Astrocyte (in vitro differentiated cells and primary cell): ENCODE measurements around the gene UBE2E2. TPM values are rescaled to one million over a fixed set of nuclear protein-coding genes. Genes with fewer than 3 reads are reported as not detected.

Source experiments
- DNase-seq: peaks from one replicate; pipeline ENCODE4 v3.0.0-alpha.2; 2010; ENCODE audit warnings: low read depth
- FAIRE-seq: peaks from 2 replicates; lab custom pipeline; 2011; peaks lifted over from hg19 to GRCh38; lab: Jason Lieb, UNC
- H2AFZ ChIP-seq: 2 replicates; pipeline ENCODE4 v1.6.0; 2012; ENCODE audit warnings: low read depth, low read length, inconsistent platforms
- H3K27ac ChIP-seq: 2 replicates; pipeline ENCODE4 v1.5.1; 2011; ENCODE audit warnings: low read depth, low read length, inconsistent platforms
- H3K27me3 ChIP-seq: 2 replicates; pipeline ENCODE4 v1.6.0; 2011; ENCODE audit warnings: low read length, inconsistent platforms; ENCODE audit not compliant: insufficient read depth
- H3K36me3 ChIP-seq: 2 replicates; pipeline ENCODE4 v1.5.1; 2011; ENCODE audit warnings: low read length, inconsistent platforms; ENCODE audit not compliant: insufficient read depth
- H3K4me1 ChIP-seq: 2 replicates; pipeline ENCODE4 v1.5.1; 2011; ENCODE audit warnings: low read length, inconsistent platforms; ENCODE audit not compliant: insufficient read depth
- H3K4me2 ChIP-seq: 2 replicates; pipeline ENCODE4 v1.6.0; 2012; ENCODE audit warnings: low read length, inconsistent platforms
- H3K4me3 ChIP-seq: 2 replicates; pipeline ENCODE4 v1.5.1; 2011; ENCODE audit warnings: low read depth, mild to moderate bottlenecking, low read length, inconsistent platforms; ENCODE audit not compliant: insufficient read depth
- H3K79me2 ChIP-seq: 2 replicates; pipeline ENCODE4 v1.6.0; 2012; ENCODE audit warnings: mild to moderate bottlenecking, low read length, inconsistent platforms; ENCODE audit not compliant: insufficient read depth
- H3K9ac ChIP-seq: 2 replicates; pipeline ENCODE4 v1.6.0; 2012; ENCODE audit warnings: mild to moderate bottlenecking, low read length, inconsistent platforms
- H3K9me3 ChIP-seq: 2 replicates; pipeline ENCODE4 v1.5.1; 2012; ENCODE audit warnings: low read depth, mild to moderate bottlenecking, low read length, inconsistent platforms; ENCODE audit not compliant: insufficient read depth
- H4K20me1 ChIP-seq: 2 replicates; pipeline ENCODE4 v1.6.0; 2012; ENCODE audit warnings: low read length, inconsistent platforms; ENCODE audit not compliant: insufficient read depth
- H3K27ac Mint-ChIP-seq: one replicate; pipeline ENCODE4 v1.8.0; 2021; ENCODE audit warnings: mild to moderate bottlenecking, mixed read lengths; ENCODE audit not compliant: unreplicated experiment
- H3K27me3 Mint-ChIP-seq: one replicate; pipeline ENCODE4 v1.8.0; 2021; ENCODE audit warnings: low read depth, mixed read lengths; ENCODE audit not compliant: unreplicated experiment
- H3K36me3 Mint-ChIP-seq: one replicate; pipeline ENCODE4 v1.8.0; 2021; ENCODE audit warnings: low read depth, mixed read lengths; ENCODE audit not compliant: unreplicated experiment
- H3K4me1 Mint-ChIP-seq: one replicate; pipeline ENCODE4 v1.8.0; 2021; ENCODE audit warnings: low read depth, mixed read lengths; ENCODE audit not compliant: unreplicated experiment
- H3K4me3 Mint-ChIP-seq: one replicate; pipeline ENCODE4 v1.8.0; 2021; ENCODE audit warnings: mild to moderate bottlenecking, moderate library complexity, mixed read lengths; ENCODE audit not compliant: unreplicated experiment
- H3K9me3 Mint-ChIP-seq: one replicate; pipeline ENCODE4 v1.8.0; 2021; ENCODE audit warnings: mild to moderate bottlenecking, mixed read lengths; ENCODE audit not compliant: unreplicated experiment
- EZH2 ChIP-seq: IDR thresholded peaks from 2 replicates; pipeline ENCODE4 v1.6.1; 2012; ENCODE audit warnings: mild to moderate bottlenecking, low read length, inconsistent platforms; ENCODE audit not compliant: insufficient read depth
- total RNA-seq: library from RNA; stranded (reverse); gene quantifications from 2 replicates; pipeline ENCODE4 v1.2.1, GENCODE V29; 2021
- TF ChIP-seq, protein P1 (sequence below): IDR thresholded peaks from 2 replicates; pipeline ENCODE4 v1.5.1; 2011; ENCODE audit warnings: low read depth, mild to moderate bottlenecking, inconsistent platforms, low read length, moderate library complexity; ENCODE audit not compliant: insufficient read depth

UBE2E2 gene
- total RNA-seq, 1 donor from 2014 or later: 89.8 TPM

DNA sequence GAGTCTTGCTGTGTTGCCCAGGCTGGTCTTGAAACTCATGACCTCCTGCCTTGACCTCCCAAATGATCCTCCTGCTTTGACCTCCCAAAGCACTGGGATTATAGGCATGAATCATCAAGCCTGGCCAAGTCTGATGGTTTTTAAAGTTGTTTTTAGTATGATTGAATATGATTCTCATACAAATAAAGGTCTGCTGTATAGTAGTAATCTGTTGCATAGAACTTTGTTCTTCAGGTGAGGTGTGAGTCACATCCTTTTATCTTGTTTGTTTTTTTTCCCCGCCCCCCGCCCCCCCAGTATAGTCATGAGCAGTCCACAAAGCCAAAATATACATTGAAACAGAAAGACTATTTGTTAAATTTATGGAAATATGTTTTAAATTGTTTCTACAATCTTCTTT, 39.0 kb downstream of the UBE2E2 start:
- H3K9me3 Mint-ChIP-seq: no peaks in the 10 kb centered on the region
- DNase-seq: no peak
- TF ChIP-seq, protein P1, sequence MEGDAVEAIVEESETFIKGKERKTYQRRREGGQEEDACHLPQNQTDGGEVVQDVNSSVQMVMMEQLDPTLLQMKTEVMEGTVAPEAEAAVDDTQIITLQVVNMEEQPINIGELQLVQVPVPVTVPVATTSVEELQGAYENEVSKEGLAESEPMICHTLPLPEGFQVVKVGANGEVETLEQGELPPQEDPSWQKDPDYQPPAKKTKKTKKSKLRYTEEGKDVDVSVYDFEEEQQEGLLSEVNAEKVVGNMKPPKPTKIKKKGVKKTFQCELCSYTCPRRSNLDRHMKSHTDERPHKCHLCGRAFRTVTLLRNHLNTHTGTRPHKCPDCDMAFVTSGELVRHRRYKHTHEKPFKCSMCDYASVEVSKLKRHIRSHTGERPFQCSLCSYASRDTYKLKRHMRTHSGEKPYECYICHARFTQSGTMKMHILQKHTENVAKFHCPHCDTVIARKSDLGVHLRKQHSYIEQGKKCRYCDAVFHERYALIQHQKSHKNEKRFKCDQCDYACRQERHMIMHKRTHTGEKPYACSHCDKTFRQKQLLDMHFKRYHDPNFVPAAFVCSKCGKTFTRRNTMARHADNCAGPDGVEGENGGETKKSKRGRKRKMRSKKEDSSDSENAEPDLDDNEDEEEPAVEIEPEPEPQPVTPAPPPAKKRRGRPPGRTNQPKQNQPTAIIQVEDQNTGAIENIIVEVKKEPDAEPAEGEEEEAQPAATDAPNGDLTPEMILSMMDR: no peak
- TF ChIP-seq EZH2: no peak

DNA sequence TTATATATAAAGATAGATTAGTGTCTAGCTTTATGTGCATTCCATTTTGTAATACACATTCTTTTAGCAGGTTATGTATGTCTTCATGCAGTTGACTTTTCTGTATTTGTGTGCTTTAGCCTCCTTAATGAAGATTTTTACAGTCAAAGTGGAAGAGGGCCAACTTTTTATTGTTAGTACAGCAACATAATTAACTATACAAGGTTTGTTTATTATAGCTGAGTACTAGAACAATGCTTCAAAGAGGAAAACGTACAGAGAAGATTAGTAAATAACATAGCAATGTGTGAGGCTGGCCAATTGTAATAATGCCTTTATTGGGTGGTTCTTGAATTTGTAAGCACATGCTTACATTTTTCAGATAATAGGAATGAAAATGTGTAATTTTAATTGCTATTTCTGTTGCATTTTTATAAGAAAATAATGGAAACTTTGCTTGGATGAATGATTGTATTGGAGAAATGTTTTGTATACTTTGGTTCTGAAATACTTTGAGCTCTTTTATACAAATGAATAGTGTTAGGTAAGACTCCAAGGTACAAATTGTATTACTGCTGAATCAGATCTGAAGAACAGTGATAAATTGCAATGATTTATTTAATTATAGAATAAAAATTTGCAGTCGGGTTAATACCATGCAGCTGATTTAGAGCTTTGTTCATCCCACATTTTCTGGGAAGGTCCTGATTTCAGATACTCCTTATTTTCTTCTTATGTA, 41.4 kb downstream of the UBE2E2 start:
- H3K4me3 Mint-ChIP-seq: no peak overlapping the region
- no peak overlapping the region for H3K27ac ChIP-seq
- H3K4me3 ChIP-seq: no peak overlapping the region
- H2AFZ ChIP-seq: no peak overlapping the region
- H3K27me3 ChIP-seq: no peaks in the 10 kb centered on the region
- peaks cover 2% of the 10 kb centered on the region for H3K36me3 Mint-ChIP-seq
- peaks cover 2% of the 10 kb centered on the region for H3K4me1 Mint-ChIP-seq
- no peak for DNase-seq
- FAIRE-seq: no peak
- H4K20me1 ChIP-seq: peaks cover 59% of the 10 kb centered on the region
- H3K27me3 Mint-ChIP-seq: no peaks in the 10 kb centered on the region
- TF ChIP-seq, protein P1: no peak
- TF ChIP-seq EZH2: no peak
- H3K4me1 ChIP-seq: peaks cover 3% of the 10 kb centered on the region
- no peaks in the 10 kb centered on the region for H3K36me3 ChIP-seq
- peaks cover 21% of the 10 kb centered on the region for H3K79me2 ChIP-seq
- H3K9ac ChIP-seq: no peak overlapping the region
- H3K9me3 ChIP-seq: no peaks in the 10 kb centered on the region
- no peak overlapping the region for H3K4me2 ChIP-seq
- H3K9me3 Mint-ChIP-seq: no peaks in the 10 kb centered on the region
- no peak overlapping the region for H3K27ac Mint-ChIP-seq

More for the DNA sequence above, 39.0 kb downstream of the UBE2E2 start:
- no peak for FAIRE-seq
- Mint-ChIP-seq H3K4me3 (no peak overlapping the region), H3K4me1 (peaks cover 4% of the 10 kb centered on the region), H3K36me3 (no peaks in the 10 kb centered on the region), H3K27me3 (no peaks in the 10 kb centered on the region), H3K27ac (no peak overlapping the region)
- H3K79me2 ChIP-seq: peaks cover 30% of the 10 kb centered on the region
- H3K27me3 ChIP-seq: no peaks in the 10 kb centered on the region
- H4K20me1 ChIP-seq: peaks cover 58% of the 10 kb centered on the region
- no peaks in the 10 kb centered on the region for H3K36me3 ChIP-seq
- H3K9ac ChIP-seq: no peak overlapping the region
- peaks cover 3% of the 10 kb centered on the region for H3K4me1 ChIP-seq
- no peaks in the 10 kb centered on the region for H3K9me3 ChIP-seq
- no peak overlapping the region for H3K27ac ChIP-seq
- no peak overlapping the region for H2AFZ ChIP-seq
- H3K4me3 ChIP-seq: no peak overlapping the region
- no peak overlapping the region for H3K4me2 ChIP-seq

DNA sequence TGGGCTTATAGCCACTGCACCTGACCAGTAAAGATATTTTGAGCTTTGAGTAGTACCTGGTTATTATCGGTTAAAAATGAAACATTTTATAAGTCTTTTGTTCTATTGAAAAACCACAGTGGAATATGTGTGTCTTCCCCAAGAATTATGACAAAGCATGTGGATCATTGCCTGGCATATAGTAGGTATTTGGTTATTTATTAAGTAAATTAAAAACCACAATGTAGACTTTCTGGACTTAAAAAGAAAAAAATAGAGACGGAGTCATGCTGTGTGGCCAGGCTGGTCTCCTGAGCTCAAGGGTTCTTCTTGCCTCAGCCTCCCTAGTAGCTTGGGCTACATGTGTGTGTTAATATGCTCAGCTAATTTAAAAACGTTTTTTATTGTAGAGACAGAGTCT, 43.5 kb downstream of the UBE2E2 start:
- no peaks in the 10 kb centered on the region for H3K36me3 ChIP-seq
- Mint-ChIP-seq H3K27me3 (no peaks in the 10 kb centered on the region), H3K27ac (no peak overlapping the region), H3K4me3 (no peak overlapping the region), H3K4me1 (no peaks in the 10 kb centered on the region), H3K36me3 (peaks cover 2% of the 10 kb centered on the region), H3K9me3 (no peaks in the 10 kb centered on the region)
- H3K4me3 ChIP-seq: no peak overlapping the region
- no peaks in the 10 kb centered on the region for H3K9me3 ChIP-seq
- H3K27me3 ChIP-seq: no peaks in the 10 kb centered on the region
- no peak for TF ChIP-seq EZH2
- TF ChIP-seq, protein P1: no peak
- H3K79me2 ChIP-seq: peaks cover 24% of the 10 kb centered on the region
- DNase-seq: no peak
- peaks cover 3% of the 10 kb centered on the region for H3K4me1 ChIP-seq
- H2AFZ ChIP-seq: no peak overlapping the region
- H3K27ac ChIP-seq: no peak overlapping the region
- FAIRE-seq: no peak
- peaks cover 54% of the 10 kb centered on the region for H4K20me1 ChIP-seq
- no peak overlapping the region for H3K9ac ChIP-seq
- H3K4me2 ChIP-seq: no peak overlapping the region
